HTERT RPE-1 (cell line): ENCODE data around the gene OR6V1.

Experiments used
- in situ Hi-C: fragments of 300-500 bp; cut with MboI; formaldehyde crosslinking; loops from 4 replicates; pipeline ENCODE4 v1.14.3; 2020; ENCODE audit warnings: low sequenced_read_pairs

The OR6V1 gene

GRCh38 chr7:143052041-143052440 lies at the start of gene OR6V1:
TSS of gene OR6V1 (plus strand) at chr7:143052341. CDS start at chr7:143052341, 0 bp downstream.
- in situ Hi-C loops = no loop called here

DNA sequence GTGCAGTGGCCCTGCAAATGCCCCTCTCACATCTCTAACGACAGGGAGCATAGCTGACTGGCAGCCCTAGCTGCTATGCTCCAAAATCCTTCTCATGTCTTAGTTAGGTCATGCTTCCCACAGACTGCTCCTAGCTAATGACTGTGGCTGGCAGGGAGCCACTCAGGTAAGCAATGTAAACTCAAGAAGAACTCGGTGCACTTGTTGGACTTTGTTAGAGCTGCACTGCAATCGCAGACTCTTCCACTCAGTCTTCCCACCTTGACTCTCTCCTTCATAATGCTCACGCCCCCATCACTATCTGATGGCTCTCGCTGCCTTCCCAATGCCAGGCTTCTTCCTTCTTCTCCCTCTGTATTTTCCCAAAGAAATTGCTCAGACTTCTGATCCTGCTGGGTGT lies 49.2 kb upstream of the OR6V1 start:
- in situ Hi-C loops = loop anchor here (25.0 kb wide), 1 partner anchor 209 kb away; the partner anchor contains the start of gene TAS2R40

DNA sequence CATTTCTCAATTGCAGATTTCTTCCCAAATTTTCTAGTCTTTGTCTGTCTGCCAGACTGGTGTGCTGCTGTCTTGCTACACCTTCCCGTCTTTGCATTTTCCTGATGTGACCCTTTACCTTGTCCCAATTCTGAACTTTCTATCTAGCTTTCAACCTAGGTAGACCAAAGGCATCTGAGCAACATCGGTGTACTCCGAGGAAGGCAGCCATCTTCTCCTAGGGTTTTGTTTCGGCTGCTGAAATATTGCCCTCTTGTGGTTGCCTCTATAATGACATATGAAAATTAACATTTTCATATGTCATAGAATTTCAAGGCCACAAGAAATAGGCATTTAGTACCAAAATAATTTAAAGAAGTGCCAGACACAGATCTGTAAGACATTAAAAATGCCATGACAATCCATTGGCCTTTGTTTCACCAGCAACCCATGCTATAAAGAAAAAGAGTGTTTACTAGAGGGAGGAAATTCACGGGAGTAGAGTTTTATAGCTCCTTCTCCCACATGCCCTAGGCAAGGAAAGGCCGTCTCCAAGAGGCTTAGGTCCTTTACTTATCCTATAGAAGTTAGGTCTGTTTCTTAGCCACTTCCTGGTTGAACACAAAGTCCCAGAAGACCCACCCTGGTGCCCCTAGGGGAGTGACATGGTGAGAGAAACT lies 48.6 kb upstream of the OR6V1 start:
- in situ Hi-C loops = loop anchor here (25.0 kb wide), 1 partner anchor 209 kb away; the partner anchor contains the start of gene TAS2R40

DNA sequence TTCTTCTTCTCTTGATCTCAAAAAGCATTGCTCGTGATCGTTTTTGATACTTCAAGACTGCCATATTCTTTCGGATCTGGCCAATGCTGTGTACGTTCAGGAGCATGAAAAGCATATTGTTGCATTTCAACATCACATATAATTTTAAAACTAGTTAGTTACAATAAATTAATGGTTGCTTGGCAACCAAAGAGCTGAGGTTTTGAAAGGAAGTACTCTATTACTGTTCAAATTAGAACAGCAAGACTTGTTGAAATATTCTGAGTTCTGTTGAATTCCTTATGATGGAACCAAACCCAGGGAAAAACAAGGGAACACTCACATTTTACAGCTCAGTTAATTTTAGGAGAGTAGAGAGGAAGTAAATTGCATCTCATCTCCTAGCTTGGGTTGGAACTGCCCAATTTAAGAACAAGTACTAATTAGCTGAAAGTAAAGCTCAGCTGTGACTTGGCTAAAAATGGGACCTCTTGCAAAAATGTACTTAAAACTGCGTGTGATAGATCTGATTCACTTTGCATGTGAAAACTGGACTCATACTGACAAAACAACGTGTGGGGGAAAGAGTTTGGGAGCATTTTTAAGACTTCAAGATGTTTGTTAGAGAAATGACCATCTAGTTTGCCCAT lies 46.4 kb upstream of the OR6V1 start:
- in situ Hi-C loops = loop anchor here (25.0 kb wide), 1 partner anchor 207 kb away; the partner anchor contains the start of gene TAS2R40

GRCh38 chr7:143008007-143008901 lies 43.9 kb upstream of the OR6V1 start:
- in situ Hi-C loops = loop anchor here (25.0 kb wide), 1 partner anchor 204 kb away; the partner anchor contains the start of gene TAS2R40

DNA sequence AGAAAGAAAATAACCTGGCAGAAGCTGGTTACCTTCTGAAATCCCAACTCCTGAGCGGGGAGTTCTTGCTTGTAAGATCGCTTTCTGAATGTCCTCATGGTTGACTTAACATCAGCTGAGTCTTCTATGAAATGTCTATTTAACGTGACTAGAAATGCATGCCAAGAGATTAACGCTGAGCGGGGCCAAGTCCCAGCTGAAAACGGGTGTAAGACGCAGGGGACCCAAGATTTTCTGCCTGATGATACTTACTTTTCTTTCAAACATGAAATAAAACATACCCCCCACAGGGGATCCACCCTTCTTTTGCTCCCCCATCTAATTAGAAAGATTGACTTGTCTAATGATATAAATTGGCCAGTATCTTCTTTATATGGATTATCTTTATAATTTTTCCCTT lies 40.1 kb upstream of the OR6V1 start:
- in situ Hi-C loops = loop anchor here (25.0 kb wide), 1 partner anchor 200 kb away; the partner anchor contains the start of gene TAS2R40

DNA sequence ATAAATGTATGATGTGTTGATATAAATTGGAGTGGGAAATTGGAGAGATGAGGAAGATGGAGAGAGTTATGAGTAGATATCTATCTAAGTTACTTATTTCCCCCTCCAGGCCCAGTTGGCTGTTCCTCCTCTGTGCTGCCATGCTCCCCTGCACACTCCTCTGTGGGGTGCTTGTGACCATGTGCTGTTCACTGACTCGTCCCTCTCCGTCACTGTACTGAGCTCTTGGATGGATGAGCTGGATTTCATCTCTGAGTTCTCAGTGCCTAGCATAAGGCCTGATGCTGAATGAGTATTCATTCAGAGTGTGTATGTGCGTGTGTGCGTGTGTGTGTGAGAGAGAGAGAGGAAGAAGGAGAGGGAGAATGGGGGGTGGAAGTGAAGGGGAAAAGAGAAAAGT lies 39.7 kb upstream of the OR6V1 start:
- in situ Hi-C loops = loop anchor here (25.0 kb wide), 1 partner anchor 200 kb away; the partner anchor contains the start of gene TAS2R40

- in situ Hi-C loops = loop anchor here (25.0 kb wide), 1 partner anchor 199 kb away; the partner anchor contains the start of gene TAS2R40
Measured at GRCh38 chr7:143013473-143013872, 38.7 kb upstream of the OR6V1 start.

DNA sequence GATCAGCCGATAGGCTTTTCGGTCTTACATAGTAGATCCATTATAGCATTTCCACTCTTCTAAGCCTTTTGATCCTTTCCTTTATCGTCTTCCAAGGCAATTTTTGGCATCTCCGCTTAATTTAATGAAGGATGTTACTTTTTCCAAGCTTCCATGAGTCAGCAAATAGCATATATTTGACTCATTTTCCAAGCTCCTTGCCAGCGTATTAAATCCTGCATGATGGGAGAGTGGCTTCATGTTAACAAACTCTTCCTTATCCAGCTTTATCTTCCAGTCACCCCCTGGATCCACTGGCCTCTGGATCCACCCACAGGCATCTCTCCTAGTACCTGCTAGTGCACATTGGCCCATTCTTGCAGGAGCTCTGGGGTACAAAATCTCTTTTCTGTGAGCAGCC lies 38.2 kb upstream of the OR6V1 start:
- in situ Hi-C loops = loop anchor here (25.0 kb wide), 1 partner anchor 198 kb away; the partner anchor contains the start of gene TAS2R40

GRCh38 chr7:143015084-143015483 lies 37.1 kb upstream of the OR6V1 start:
- in situ Hi-C loops = loop anchor here (25.0 kb wide), 1 partner anchor 197 kb away; the partner anchor contains the start of gene TAS2R40

- in situ Hi-C loops = loop anchor here (25.0 kb wide), 1 partner anchor 196 kb away; the partner anchor contains the start of gene TAS2R40
Measured at GRCh38 chr7:143015926-143016490, 36.1 kb upstream of the OR6V1 start.

DNA sequence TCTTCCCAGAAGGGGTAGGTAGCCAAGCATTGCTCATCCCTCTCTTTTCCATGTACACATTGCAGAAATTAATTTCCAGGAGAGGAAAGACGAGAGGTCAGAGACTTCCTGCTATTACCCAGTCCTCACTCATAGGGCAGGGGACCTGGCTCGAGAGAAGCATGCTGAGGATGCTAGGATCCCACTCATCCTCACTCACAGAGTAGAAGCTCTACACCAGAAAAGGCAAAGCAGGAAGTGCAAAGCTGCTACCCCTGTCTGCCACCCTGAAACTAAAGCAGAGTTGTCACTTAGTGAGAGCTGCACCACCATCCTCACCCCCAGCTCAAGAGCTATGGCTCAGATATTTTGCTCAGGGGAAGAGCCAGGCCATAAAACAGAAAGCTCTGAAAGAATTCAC lies 35.1 kb upstream of the OR6V1 start:
- in situ Hi-C loops = loop anchor here (25.0 kb wide), 1 partner anchor 195 kb away; the partner anchor contains the start of gene TAS2R40

DNA sequence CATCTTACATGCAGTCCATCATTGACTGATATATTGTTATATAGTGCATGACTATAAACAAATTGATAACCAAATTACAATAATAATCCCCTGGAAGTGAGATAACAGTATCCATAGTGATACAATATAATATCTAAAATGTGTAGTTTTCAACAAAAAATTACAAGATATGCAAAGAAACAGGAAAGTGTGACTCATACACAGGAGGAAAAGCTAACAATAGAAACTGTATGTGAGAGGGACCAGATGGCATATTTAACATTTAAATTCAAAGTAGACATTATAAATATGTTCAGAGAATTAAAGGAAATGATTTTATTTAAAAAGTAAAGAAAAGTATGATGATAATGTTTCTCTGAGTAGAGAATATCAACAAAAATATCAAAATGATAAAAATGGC lies 33.2 kb upstream of the OR6V1 start:
- in situ Hi-C loops = loop anchor here (25.0 kb wide), 1 partner anchor 193 kb away; the partner anchor contains the start of gene TAS2R40

- in situ Hi-C loops = loop anchor here (25.0 kb wide), 1 partner anchor 189 kb away; the partner anchor contains the start of gene TAS2R40
Measured at GRCh38 chr7:143023047-143023446, 29.1 kb upstream of the OR6V1 start.

DNA sequence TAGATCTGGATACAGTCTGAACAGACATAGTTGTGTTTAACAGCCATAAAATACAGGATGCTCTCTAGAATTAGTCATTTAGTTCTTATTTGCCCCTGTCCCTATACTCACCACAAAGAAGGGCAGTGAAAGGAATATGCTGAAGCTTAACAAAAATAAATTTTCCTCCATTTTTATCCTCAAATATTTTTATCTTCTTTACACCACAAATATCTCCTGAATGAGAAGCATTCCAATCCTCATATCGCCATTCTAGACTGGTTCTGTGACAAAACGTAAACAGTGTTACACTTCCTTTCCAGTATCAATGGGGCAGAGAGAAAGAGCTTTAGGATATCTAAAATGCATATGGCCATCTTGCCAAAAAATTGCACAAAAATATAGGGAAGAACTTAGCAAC lies 26.8 kb upstream of the OR6V1 start:
- in situ Hi-C loops = no loop called here

DNA sequence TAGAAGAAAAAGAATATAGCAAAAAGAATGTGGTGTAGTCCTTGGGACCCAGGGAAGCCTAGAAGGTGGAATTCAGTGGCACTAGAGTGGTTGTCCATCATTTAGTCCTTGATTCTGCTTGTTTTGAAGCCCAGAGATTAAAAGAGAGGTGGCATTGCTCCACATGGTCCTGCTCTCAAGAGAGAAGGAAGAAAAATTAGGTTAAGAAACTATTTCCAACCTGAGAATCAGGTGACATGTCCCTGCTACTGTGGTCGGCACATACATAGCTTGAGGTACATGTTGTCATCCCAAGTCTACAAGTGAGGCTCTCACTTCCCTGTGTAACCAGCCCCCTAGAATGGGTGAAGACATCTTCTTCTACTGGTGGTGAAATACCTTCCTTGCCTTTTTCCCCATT lies 25.1 kb upstream of the OR6V1 start, which contains the start of gene OR9A2:
TSS of gene OR9A2 (minus strand) at position 101 of the 400 bp plus-strand sequence. CDS start at position 101, 0 bp downstream.
- in situ Hi-C loops = no loop called here

DNA sequence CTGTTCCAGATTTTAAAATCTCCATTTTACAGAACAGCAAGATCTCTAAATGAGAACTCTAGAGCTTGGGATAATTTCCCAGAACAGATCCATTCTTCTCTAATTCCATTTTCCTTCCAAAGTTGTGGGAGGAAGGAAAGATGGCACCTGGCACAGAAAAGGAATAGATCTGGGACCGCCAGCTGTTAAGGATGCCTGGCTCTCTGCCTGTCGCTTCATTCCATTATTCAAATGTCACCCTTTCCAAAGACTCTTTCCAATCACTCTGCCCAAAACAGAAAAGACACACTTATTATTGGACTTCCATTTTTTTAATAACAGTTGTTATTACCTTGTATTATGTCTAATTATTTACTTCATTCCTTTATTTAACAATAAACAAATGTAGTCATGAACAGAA lies 24.5 kb upstream of the OR6V1 start:
- in situ Hi-C loops = no loop called here

DNA sequence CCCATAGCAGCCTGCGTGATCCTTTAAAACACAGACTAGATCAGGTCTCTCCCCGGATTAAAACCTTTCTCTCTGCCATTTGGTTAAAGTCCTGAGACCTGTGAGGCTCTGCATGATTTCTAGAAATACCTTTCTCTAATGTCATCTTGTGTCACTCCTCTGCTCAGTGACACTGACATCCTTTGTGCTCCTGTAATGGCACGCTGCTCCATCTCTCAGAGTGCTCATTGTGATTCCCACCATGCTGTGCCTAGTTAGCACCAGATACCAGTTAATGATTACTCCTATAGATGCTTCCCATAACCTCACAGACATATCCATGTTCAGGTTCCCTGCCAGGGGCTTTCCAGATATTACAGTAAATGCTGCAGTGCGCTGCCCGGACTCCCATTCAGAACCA lies 13.5 kb upstream of the OR6V1 start:
- in situ Hi-C loops = no loop called here

DNA sequence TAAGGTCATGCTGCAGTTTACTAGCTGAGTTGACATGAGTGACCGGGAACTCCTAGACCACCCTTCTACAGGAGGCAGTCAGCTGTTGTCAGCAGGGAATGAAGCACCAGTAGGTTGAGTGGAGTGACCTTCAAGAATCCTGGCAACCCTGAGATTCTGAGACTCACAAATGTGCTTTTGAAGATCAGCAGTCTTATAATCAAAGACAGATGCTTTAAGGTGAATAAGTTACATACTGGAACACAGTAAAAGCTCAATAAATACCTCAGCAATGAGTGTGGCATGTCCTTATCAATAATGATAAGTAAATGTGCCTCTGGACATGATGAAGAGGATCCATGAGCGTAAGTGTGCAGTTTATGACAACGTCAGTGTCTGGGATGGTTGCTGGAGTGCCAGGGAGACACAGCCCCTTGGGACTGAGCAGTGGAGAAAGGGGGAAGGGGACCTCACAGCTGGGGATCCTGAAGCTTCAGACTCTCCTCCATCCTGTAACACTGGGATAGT lies 11.9 kb upstream of the OR6V1 start:
- in situ Hi-C loops = no loop called here

GRCh38 chr7:143041346-143041745 lies 10.8 kb upstream of the OR6V1 start:
- in situ Hi-C loops = no loop called here
